Measurements from ENCODE around the gene CIAPIN1.
"Not testable (repeated sequence)": the region's sequence is repeated elsewhere in the genome, so short reads cannot be mapped to it uniquely, and the experiment has no call there.

CIAPIN1 gene

DNA sequence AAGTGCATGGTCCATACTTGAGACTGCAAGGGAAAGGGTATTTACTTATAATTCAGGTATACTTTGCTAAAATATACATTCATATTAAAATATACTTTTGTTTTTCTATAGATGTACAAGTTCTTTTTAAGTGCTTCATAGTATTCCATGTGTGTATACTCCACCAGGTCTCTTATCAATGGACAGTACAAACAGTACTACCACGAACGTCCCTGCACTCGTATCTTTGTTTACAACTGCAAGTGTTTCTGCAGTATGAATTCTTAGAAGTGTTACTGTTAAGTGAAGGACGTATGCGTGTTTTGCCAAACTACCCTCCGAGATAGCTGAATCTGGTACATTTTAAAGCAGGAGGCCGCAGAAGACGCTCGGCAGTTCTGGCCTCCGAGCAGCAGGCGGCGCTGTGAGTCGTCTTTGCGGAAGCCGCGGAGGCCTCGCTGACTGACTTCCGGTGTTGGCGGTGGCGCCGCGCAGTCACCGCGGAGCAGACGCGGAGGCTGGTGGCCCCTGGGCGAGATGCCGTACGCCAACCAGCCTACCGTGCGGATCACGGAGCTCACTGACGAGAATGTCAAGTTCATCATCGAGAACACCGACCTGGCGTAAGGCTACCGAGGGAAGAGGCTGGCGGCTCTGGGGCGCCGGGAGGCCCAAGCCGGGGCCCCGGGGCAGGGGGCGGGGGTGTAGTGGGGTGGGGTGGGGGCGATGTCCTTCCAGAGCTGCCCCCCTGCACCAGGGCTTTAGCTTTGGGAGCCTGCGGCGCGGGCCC lies 15.2 kb upstream of the CIAPIN1 start, which contains the start of gene POLR2C:
POLR2C (plus strand) TSS at position 471 of the 769 bp plus-strand sequence; CDS start at position 517, 46 bp downstream.
- TF ChIP-seq, protein P1, sequence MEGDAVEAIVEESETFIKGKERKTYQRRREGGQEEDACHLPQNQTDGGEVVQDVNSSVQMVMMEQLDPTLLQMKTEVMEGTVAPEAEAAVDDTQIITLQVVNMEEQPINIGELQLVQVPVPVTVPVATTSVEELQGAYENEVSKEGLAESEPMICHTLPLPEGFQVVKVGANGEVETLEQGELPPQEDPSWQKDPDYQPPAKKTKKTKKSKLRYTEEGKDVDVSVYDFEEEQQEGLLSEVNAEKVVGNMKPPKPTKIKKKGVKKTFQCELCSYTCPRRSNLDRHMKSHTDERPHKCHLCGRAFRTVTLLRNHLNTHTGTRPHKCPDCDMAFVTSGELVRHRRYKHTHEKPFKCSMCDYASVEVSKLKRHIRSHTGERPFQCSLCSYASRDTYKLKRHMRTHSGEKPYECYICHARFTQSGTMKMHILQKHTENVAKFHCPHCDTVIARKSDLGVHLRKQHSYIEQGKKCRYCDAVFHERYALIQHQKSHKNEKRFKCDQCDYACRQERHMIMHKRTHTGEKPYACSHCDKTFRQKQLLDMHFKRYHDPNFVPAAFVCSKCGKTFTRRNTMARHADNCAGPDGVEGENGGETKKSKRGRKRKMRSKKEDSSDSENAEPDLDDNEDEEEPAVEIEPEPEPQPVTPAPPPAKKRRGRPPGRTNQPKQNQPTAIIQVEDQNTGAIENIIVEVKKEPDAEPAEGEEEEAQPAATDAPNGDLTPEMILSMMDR (IDR thresholded peaks at IDR 0.05; ENCODE audit: insufficient read depth, missing control alignments), result peak; percentile 89
- DNase-seq (ENCODE audit: insufficient read length, low spot score) (peak; percentile 47), FAIRE-seq (no peak)

DNA sequence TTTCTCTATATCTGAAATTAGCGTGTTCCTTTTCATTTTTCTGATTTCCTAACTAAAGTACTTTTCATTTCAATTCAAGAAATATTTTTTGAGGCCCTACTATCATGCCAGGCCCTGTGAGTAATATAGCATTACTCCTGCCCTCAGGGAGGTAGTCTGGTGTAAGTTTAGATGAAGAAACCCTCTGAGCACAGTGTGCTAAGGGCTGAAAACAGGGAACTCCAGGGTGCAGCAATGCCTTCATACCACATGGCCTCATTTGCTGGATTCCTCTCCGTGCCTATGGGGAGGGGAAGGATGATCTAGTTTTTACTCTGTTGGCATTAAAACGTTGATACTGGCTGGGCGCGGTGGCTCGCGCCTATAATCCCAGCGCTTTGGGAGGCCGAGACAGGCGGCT lies 4.8 kb upstream of the CIAPIN1 start:
- no peak for FAIRE-seq
- TF ChIP-seq, protein P1 (IDR thresholded peaks at IDR 0.05; ENCODE audit: insufficient read depth, missing control alignments), result no peak
- DNase-seq (ENCODE audit: insufficient read length, low spot score), result no peak

DNA sequence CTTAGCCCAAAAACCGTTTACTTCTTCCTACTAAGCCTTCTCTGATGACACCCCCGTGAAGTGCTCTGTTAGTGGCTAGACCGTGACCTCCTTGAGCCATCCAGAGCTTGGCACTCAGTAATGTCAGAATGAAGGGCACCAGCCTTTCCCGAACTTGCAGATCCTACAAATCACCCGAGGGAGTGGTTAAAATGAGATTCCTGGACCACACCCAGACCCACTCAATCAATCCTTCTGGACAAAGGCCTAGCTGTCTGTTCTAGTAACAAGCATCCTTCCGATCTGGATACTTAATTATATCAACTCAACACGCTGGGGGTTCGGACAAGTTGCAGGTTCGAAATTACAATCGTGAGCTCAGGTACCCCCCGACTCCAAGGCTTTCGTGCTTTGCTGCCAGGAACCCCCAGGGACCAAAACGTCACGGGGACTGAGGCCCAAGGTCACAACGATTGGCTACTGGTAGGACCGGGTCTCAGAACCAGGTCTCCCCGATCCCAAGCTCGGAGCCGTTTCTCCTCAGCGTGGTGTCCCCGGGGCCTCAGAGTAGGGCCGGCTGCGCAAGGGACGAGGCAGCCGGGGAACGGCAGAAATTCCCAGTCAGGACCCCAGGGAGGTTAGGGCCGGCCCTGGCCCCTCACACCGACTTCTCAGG lies 527 bp downstream of the CIAPIN1 start:
- FAIRE-seq (no peak), DNase-seq (ENCODE audit: insufficient read length, low spot score) (no peak)

DNA sequence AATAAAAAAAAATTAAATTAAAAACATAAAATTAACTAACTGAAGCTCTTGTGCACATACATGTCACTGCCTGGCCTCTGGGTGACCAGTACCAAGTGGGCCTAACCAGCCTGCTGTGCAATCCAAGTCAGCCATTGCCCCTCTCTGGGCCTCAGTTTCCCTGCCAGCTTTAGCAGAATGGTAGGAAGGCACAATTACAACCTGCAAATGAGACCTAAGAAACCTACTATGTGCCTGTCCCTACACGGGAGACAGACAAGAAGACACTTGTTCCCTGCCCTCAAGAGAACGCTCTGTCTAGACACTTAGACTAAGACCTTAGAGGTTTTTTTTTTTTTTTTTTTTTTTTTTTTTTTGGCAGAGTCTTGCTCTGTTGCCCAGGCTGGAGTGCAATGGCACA lies 1.7 kb downstream of the CIAPIN1 start:
- TF ChIP-seq, protein P1 (IDR thresholded peaks at IDR 0.05; ENCODE audit: insufficient read depth, missing control alignments), result no peak
- no peak for DNase-seq (ENCODE audit: insufficient read length, low spot score)
- no peak for FAIRE-seq

More for the DNA sequence above, 527 bp downstream of the CIAPIN1 start:
- TF ChIP-seq, protein P1 (IDR thresholded peaks at IDR 0.05; ENCODE audit: insufficient read depth, missing control alignments), result no peak

DNA sequence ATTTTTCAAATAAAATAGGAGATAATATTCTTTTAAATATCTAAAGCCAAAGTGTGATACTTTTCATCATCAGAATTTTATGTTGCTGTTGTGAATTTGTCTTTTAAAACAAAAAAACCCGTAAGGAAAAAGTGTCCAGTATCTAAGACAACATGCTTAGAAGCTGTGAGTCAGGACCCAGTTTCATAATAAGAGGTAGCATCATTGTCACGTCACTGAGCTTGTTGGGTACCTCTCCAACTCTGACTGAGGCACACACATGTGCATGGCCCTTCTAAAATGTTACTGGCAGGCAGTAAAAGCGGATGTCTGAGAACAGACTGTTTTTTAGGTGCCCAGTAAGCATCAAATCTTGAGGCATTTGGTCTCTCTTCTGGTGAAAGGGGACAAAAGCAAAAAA lies 2.5 kb downstream of the CIAPIN1 start:
- no peak for FAIRE-seq
- TF ChIP-seq, protein P1 (IDR thresholded peaks at IDR 0.05; ENCODE audit: insufficient read depth, missing control alignments), result no peak
- no peak for DNase-seq (ENCODE audit: insufficient read length, low spot score)

DNA sequence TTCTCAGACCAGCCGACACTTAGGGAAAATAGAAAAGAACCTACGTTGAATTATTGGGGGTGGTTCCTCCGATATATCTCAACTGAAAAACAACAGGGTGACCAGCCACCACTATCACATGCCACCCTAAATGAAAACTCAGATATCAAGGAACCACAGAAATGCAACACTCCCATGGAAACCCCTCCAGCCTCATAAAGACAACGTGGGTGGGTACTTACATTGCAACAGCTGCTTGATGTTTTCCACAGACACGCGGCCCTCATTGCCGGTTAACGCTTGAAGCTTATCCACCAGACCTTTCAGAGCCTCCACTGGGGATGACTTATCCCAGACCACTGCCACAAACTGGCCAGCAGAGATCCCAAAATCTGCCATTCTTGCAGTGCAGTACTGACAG lies 6.6 kb downstream of the CIAPIN1 start:
- not testable (repeated sequence) for DNase-seq (ENCODE audit: insufficient read length, low spot score); FAIRE-seq

DNA sequence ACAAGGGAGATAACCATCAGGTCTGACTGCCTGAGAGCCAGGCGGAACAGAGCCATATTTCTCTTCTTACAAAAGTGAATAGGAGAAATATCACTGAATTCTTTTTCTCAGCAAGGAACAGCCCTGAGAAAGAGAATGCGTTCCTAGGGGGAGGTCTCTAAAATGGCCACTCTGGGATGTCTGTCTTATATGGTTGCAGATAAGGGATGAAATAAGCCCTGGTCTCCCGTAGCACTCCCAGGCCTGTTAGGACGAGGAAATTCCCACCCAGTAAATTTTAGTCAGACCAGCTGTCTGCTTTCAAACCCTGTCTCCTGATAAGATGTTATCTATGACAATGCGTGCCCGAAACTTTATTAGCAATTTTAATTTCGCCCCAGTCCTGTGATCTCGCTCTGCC lies 7.2 kb downstream of the CIAPIN1 start:
- DNase-seq (ENCODE audit: insufficient read length, low spot score); FAIRE-seq: not testable (repeated sequence)

DNA sequence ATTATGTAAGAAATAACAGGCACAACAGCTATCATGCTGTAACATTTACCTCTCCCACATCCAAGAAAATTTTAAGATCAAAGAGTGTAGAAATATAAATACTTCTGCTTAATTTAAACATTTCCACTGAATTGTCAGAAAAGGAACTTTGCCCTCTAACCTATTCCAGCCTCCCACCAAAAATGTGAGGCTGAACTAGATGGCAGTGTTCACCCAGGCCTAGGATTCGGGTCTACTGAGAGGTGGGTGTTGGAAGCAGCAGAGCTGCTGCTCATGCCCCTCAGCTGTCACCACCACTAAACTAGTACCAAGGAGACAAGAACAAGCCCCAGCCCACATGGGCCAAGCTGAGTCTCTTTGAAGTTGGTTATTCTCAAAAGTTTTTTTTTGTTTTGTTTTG lies 11.3 kb downstream of the CIAPIN1 start:
- FAIRE-seq, result no peak
- no peak for DNase-seq (ENCODE audit: insufficient read length, low spot score)
- TF ChIP-seq, protein P1 (IDR thresholded peaks at IDR 0.05; ENCODE audit: insufficient read depth, missing control alignments), result no peak
